K562 (cell line): ENCODE measurements around the gene CHRNA3.

Experiments
- CTCF ChIP-seq, 3 experiments: IDR thresholded peaks in 2 of 3; conservative IDR thresholded peaks in 1 of 3; 2 replicates each; pipeline ENCODE4 v1.5.1; 2011 to 2012; ENCODE audit warnings: low read length in 3 of 3, mild to moderate bottlenecking in 3 of 3, control low read depth in 2 of 3, improper control_type of control experiment in 1 of 3, inconsistent platforms in 1 of 3, low read depth in 1 of 3, mixed read lengths in 1 of 3, moderate library complexity in 1 of 3; ENCODE audit not compliant: insufficient read depth in 2 of 3
- PHF21A ChIP-seq: fragments of 450-650 bp; IDR thresholded peaks from 2 replicates; pipeline ENCODE4 v1.6.1; 2017; ENCODE audit warnings: low read depth, borderline replicate concordance
- SREBF2 ChIP-seq: sonication (generic); formaldehyde crosslinking; IDR thresholded peaks from 2 replicates; pipeline ENCODE4 v1.4.0; 2020; ENCODE audit warnings: mild to moderate bottlenecking, missing genetic modification reagents
- TGIF2 ChIP-seq: sonication (generic); formaldehyde crosslinking; IDR thresholded peaks from 2 replicates; pipeline ENCODE4 v1.8.1; 2022; ENCODE audit warnings: mild to moderate bottlenecking, missing genetic modification reagents, moderate library complexity
- ZNF609 ChIP-seq: sonication (generic); formaldehyde crosslinking; IDR thresholded peaks from 2 replicates; pipeline ENCODE4 v1.8.1; 2023; ENCODE audit warnings: missing genetic modification reagents, mild to moderate bottlenecking, borderline replicate concordance

DNA sequence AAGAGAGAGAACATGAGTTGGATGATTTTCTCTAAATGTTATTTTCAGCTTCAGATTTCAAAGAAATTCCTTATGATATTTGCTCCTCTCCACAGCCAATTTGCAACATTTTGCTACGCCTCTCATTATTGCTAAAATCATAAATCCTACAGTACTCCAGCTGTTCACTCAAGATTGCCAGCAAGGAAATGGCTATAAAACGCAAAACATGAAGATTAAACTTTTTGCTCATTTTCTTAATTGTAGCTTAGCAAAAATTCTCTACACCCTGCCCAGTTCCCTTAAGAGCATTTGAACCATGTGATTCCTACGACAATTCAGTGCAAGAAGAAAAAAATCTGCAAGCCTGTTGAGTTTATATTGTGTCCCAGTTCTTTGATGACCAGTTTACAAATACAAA lies 6.8 kb downstream of the CHRNA3 start:
- no peak for TF ChIP-seq SREBF2 (CRISPR knock-in tag)
- no peak for TF ChIP-seq TGIF2 (CRISPR knock-in tag)
- TF ChIP-seq PHF21A = no peak
- TF ChIP-seq ZNF609 (CRISPR knock-in tag) = no peak
- no peak for TF ChIP-seq CTCF (IDR thresholded peaks at IDR 0.05 in 2 of 3, conservative IDR thresholded peaks at IDR 0.05 in 1 of 3; ENCODE audit: insufficient read depth in 2 of 3, low read depth in 1 of 3, low read length in 3 of 3)
